Right lobe of liver (tissue), 4 donors: Measurements from ENCODE around the gene INKA1.

ENCODE experiments used
- CTCF ChIP-seq, 4 donors: fragments of 200-600 bp in 3 of 4; fragments of 450-650 bp in 1 of 4; IDR thresholded peaks; one replicate each; pipeline versions ENCODE4 v1.5.1 to v1.8.0; 2016 to 2022; ENCODE audit warnings: antibody characterized with exemption in 4 of 4, mild to moderate bottlenecking in 2 of 4
- POLR2A ChIP-seq: fragments of 450-650 bp; IDR thresholded peaks from one replicate; pipeline ENCODE4 v1.6.1; 2017; ENCODE audit warnings: antibody characterized with exemption, mild to moderate bottlenecking
- donor health status: DM: no; HTN: no; CAD: no.
- donor health status: DM: no; HTN: no; CAD: no.
- donor health status: DM: no; HTN: yes; CAD: no.

- no peak for TF ChIP-seq CTCF (IDR thresholded peaks at IDR 0.05)
- no peak for TF ChIP-seq POLR2A
Observed at GRCh38 chr3:49792371-49793150, 10.5 kb upstream of the INKA1 start.
